GM12878 (cell line): ENCODE results near the gene ANKRD55. TPM values are rescaled to one million over a fixed set of nuclear protein-coding genes. Genes with fewer than 3 reads are reported as not detected.

ENCODE experiments used
- EGR1 ChIP-seq, 2 experiments: IDR thresholded peaks; 1 replicate in 1 of 2; 2 replicates in 1 of 2; pipeline ENCODE4 v1.6.1; 2011 to 2012; ENCODE audit warnings: low read depth in 2 of 2, low read length in 2 of 2, borderline replicate concordance in 1 of 2, mild to moderate bottlenecking in 1 of 2, moderate library complexity in 1 of 2
- IKZF2 ChIP-seq, 2 experiments: fragments of 450-650 bp; IDR thresholded peaks; 2 replicates each; pipeline ENCODE4 v1.6.1; 2017; ENCODE audit warnings: mild to moderate bottlenecking in 2 of 2, moderate library complexity in 2 of 2
- RELA ChIP-seq: fragments of 450-650 bp; IDR thresholded peaks from 2 replicates; pipeline ENCODE4 v1.8.0; 2014; ENCODE audit warnings: borderline replicate concordance; ENCODE audit not compliant: partially characterized antibody
- SMAD5 ChIP-seq: IDR thresholded peaks from 2 replicates; pipeline ENCODE4 v1.6.1; 2016; ENCODE audit warnings: antibody characterized with exemption, low read depth
- STAT3 ChIP-seq: IDR thresholded peaks from 2 replicates; pipeline ENCODE4 v1.6.1; 2011; ENCODE audit warnings: low read depth, low read length, improper control_type of control experiment
- TCF7 ChIP-seq: IDR thresholded peaks from 2 replicates; pipeline ENCODE4 v1.6.1; 2014; ENCODE audit warnings: antibody characterized with exemption, borderline replicate concordance
- WRNIP1 ChIP-seq: IDR thresholded peaks from 2 replicates; pipeline ENCODE4 v1.6.1; 2011; ENCODE audit warnings: low read depth, low read length, improper control_type of control experiment, borderline replicate concordance
- polyA plus RNA-seq, 11 experiments: library from polyadenylated mRNA; depleted of rRNA in 4 of 11; unstranded in 6 of 11; stranded (reverse) in 5 of 11; fragments of >200 nt; fragmentation: Nextera tagmentation in 4 of 11; fragmentation: Illumina TruSeq in 1 of 11; extraction: Ambion mirVana in 4 of 11; extraction: Trizol in 1 of 11; gene quantifications; 1 replicate in 1 of 11; 2 replicates in 10 of 11; pipeline versions ENCODE4 v1.2.1 to v1.2.3, GENCODE V29; 2011 to 2016; ENCODE audit warnings: inconsistent platforms in 2 of 11, missing spikeins in 2 of 11, low read depth in 1 of 11
- total RNA-seq, 4 experiments: library from RNA; depleted of rRNA in 3 of 4; stranded (reverse); fragments of >200 nt in 3 of 4; fragmentation: Illumina TruSeq in 1 of 4; extraction: Trizol in 1 of 4; gene quantifications; 2 replicates each; pipeline versions ENCODE4 v1.2.1 to v1.2.3, GENCODE V29; 2013 to 2021
- TF ChIP-seq, protein P1 (sequence below): fragments of 450-650 bp; IDR thresholded peaks from 2 replicates; pipeline ENCODE4 v1.6.1; 2014; ENCODE audit warnings: mild to moderate bottlenecking
- TF ChIP-seq, protein P2 (sequence below): fragments of 450-650 bp; IDR thresholded peaks from 2 replicates; pipeline ENCODE4 v1.6.1; 2017; ENCODE audit warnings: mild to moderate bottlenecking
- TF ChIP-seq, protein P3 (sequence below): fragments of 450-650 bp; IDR thresholded peaks from 2 replicates; pipeline ENCODE4 v1.6.1; 2017; ENCODE audit warnings: mild to moderate bottlenecking, low read depth, inconsistent platforms; ENCODE audit not compliant: poor library complexity, severe bottlenecking
- TF ChIP-seq, protein P4 (sequence below): IDR thresholded peaks from 2 replicates; pipeline ENCODE4 v1.6.1; 2011; ENCODE audit warnings: low read depth, low read length, improper control_type of control experiment, borderline replicate concordance

Gene ANKRD55
- total and polyA plus RNA-seq, 10 of the 15 experiments (the other 5 are each of a cell fraction or from before 2014, with no cell fraction given), result 0.04 TPM; not detected in 9

DNA sequence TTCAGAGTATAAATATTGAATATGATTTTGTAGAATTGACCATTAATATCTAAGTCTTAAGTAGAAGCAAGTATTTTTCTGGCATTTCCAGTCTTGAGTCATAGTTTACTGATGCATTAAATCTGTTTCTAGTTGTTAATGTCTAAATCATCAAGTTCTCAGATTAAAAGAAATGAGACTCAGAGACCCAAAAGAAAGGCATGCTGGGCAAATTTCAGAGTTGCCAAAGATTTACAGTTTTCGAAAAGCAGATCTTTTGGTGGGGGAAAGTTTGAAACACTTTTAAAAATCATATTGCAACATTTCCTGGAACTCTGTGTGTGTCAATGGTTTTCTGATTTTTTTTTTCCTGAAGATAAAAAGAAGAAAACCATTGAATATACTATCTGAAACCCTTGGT lies 60.9 kb downstream of the ANKRD55 start (continued):
- no peak for TF ChIP-seq TCF7
- TF ChIP-seq SMAD5, result no peak
- no peak for TF ChIP-seq WRNIP1
- TF ChIP-seq STAT3, result no peak
- TF ChIP-seq RELA, result no peak
- TF ChIP-seq, protein P1, sequence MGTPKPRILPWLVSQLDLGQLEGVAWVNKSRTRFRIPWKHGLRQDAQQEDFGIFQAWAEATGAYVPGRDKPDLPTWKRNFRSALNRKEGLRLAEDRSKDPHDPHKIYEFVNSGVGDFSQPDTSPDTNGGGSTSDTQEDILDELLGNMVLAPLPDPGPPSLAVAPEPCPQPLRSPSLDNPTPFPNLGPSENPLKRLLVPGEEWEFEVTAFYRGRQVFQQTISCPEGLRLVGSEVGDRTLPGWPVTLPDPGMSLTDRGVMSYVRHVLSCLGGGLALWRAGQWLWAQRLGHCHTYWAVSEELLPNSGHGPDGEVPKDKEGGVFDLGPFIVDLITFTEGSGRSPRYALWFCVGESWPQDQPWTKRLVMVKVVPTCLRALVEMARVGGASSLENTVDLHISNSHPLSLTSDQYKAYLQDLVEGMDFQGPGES, result no peak
- TF ChIP-seq, protein P2, sequence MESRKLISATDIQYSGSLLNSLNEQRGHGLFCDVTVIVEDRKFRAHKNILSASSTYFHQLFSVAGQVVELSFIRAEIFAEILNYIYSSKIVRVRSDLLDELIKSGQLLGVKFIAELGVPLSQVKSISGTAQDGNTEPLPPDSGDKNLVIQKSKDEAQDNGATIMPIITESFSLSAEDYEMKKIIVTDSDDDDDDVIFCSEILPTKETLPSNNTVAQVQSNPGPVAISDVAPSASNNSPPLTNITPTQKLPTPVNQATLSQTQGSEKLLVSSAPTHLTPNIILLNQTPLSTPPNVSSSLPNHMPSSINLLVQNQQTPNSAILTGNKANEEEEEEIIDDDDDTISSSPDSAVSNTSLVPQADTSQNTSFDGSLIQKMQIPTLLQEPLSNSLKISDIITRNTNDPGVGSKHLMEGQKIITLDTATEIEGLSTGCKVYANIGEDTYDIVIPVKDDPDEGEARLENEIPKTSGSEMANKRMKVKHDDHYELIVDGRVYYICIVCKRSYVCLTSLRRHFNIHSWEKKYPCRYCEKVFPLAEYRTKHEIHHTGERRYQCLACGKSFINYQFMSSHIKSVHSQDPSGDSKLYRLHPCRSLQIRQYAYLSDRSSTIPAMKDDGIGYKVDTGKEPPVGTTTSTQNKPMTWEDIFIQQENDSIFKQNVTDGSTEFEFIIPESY, result no peak
- TF ChIP-seq, protein P3, sequence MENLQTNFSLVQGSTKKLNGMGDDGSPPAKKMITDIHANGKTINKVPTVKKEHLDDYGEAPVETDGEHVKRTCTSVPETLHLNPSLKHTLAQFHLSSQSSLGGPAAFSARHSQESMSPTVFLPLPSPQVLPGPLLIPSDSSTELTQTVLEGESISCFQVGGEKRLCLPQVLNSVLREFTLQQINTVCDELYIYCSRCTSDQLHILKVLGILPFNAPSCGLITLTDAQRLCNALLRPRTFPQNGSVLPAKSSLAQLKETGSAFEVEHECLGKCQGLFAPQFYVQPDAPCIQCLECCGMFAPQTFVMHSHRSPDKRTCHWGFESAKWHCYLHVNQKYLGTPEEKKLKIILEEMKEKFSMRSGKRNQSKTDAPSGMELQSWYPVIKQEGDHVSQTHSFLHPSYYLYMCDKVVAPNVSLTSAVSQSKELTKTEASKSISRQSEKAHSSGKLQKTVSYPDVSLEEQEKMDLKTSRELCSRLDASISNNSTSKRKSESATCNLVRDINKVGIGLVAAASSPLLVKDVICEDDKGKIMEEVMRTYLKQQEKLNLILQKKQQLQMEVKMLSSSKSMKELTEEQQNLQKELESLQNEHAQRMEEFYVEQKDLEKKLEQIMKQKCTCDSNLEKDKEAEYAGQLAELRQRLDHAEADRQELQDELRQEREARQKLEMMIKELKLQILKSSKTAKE, result no peak
- TF ChIP-seq, protein P4, sequence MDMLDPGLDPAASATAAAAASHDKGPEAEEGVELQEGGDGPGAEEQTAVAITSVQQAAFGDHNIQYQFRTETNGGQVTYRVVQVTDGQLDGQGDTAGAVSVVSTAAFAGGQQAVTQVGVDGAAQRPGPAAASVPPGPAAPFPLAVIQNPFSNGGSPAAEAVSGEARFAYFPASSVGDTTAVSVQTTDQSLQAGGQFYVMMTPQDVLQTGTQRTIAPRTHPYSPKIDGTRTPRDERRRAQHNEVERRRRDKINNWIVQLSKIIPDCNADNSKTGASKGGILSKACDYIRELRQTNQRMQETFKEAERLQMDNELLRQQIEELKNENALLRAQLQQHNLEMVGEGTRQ, result no peak
- TF ChIP-seq EGR1 (IDR thresholded peaks at IDR 0.05; ENCODE audit: borderline replicate concordance in 1 of 2, low read depth in 2 of 2, low read length in 2 of 2), result no peak
- TF ChIP-seq IKZF2 (IDR thresholded peaks at IDR 0.05), result no peak
- TF ChIP-seq, all 136 proteins: peak for 0
